HG03460 (cell line): Measurements from ENCODE around the gene RGS3.

Experiments used
- ATAC-seq: cut with Tn5 transposase; IDR thresholded peaks from one replicate; pipeline ENCODE4 v1.9.1; 2021; ENCODE audit not compliant: unreplicated experiment

The RGS3 gene

DNA sequence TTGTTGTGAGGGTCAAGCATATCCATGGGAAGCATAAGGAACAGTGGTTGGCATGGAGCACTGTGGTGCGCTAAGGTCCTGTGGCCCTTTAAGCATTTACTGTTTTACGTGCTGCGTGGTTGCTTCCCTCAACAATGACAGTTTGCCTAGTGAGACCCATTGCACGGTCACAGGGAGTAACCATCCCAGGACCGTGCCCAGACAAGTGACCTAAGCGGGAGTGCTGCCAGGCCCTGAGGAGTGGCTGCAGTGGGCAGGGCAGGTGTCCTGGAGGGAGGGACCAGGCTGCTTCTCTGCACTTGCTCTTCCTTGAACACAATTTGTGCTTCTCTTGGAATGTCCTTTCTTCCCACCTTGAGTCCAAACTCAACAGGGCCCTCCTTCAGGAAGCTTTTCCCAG, 64.6 kb downstream of the RGS3 start:
- no peak for ATAC-seq

DNA sequence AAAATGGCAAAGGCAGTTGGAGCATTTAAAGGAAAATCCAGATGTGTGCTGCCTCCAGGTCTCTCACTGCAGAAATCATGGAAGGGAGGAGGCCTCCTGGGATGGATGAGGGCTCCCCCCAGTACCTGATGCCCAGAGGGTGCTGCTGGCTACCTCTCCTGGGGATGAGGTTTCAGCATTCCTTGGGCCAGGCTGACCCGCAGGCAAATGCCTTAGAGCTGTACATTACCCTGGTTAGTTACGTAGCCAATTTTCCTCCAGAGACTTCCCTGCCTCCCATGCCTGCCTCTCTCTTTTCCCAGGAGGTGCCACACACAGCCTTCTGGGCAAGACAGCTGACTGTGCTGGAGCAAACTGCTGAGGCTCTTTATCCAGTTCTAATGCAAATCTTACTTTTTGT, 65.3 kb downstream of the RGS3 start:
- no peak for ATAC-seq

DNA sequence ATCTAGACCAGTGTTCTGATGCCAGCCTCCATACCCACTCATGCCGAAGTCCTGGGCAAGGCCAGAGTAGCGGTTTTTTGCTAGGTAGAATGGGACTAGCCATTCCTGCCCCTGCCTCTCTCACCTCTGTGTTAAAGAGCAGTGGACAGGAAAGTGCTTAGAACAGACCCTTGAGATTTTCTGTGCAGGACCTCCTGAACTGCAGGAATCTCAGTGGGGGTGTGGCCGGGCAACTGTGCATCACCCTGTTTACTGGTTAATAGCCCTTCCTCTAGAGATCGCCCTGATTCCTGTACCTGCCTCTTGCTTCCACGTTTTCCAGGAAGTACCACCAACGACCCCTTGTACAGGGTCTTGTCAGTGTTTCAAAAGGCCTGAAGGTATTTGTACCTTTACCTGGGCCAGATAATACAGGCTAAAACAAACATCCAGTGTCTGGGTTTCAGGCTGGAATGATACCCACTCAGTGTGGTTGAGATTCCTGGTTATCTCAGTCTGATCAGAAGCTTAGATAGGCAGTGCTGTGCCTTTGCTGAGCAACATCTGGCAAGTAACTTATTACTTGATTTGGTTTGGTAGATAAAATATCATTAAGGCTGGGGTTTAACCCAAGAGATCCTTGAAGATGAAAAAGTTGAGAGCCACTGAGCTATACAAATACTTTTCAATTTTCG, 65.9 kb downstream of the RGS3 start:
- ATAC-seq, result no peak

DNA sequence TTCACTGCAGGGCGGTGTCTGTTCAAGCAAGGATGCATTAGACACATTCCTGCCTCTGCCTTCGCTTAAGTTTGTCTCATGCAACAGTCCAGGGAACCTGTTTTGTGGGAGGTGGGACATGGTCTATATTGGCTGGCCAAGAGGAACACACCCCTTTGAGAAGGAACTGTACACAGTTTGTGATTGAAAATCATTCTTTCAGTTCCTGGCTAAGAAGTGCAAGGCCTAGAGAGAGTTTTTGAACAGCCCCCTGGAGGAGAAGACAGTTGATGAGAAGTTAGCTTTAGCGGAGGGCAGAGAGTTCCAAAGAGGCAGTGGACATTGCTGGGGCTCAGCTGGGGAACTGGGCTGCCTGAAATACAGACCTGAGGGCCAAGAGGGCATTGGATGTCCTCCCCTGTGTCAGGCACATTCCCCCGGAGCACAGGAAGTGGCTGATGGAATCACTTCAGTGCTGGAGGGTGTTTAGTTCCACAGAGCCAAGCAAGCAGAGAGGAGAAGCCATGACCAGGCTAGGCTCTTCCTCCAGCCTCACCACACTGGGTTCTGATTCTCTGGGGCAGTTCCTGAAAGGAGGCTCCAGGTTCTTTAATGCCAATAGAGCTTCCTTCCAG, 66.6 kb downstream of the RGS3 start:
- no peak for ATAC-seq

DNA sequence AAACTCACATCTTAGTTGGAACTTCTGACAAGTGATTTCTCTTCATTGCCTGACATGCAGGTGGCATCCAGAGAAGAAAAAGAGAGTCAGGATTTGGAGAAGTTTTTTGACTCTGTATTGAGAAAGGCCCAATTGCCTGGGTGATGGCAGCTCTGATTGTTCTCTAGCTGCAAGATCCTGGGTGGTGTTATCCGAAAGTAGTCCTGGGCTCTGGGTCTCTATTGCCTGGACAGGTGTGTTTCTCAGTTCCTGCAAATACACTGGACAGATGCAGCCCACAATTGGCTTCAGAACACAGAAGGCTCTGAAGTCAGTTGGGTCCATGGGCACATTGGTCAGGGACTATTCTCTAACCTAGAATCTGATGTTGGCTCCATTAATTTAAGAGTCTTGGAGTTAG, 67.4 kb downstream of the RGS3 start:
- ATAC-seq, result no peak

DNA sequence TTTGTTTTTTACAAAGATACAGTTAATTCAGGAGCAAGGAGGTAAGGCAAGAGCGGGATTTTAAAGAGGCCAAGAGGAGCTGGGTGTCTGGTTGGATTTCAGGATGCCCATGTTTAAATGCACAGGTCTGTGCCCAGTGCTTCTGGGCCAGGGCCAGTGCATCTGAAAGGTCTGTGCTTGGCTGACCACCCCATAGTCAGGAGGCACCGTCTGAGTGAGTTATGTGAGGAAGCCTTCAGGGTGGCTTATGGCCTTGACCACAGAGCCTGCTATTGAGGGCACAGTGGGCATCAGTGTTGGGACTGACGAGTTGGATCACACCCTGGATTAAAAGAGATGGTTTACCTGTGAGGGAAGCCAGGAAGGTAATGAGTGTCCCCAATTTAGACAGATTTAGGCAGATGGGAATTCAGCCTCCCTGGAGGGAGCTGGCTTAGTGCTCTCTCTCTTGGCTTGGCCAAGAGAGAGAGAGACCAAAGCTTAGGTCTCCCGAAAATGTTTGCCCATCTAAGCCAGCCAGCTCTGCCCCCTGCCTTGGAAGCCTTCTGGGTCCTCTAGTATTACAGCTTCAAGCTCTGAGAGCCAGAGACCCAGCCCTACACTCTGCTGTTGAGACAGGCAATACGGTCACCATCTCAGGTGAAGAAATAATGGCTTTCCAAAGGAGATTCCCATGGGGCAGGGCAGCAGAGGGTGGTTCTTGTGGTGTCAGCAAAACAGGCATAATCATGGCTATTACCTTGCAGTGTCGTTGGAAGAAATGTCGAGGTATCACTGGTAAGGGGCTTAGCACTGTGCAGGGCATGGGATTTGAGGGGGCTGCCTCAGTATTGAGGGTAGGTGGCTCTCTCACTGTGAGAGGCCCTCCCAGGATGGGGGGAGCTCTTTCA, 68.6 kb downstream of the RGS3 start:
- no peak for ATAC-seq

DNA sequence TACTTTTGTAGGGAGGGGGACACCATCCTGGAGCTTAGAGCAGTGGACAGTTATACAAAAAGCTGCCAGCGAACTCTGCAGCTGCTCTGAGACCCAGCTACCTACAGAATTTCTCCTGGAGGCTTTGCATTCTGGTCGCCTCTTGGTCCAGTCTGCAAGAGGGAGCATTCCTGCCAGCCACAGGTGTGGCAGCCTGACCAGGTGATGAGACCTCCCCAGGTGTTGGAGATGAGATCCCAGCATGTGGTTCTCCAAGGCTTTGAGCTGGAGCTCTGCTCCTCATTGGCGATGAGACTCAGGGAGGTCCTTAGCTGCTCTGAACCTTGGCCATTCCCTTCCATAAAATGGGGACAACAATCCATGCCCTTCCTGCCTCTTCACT, 69.3 kb downstream of the RGS3 start:
- no peak for ATAC-seq

DNA sequence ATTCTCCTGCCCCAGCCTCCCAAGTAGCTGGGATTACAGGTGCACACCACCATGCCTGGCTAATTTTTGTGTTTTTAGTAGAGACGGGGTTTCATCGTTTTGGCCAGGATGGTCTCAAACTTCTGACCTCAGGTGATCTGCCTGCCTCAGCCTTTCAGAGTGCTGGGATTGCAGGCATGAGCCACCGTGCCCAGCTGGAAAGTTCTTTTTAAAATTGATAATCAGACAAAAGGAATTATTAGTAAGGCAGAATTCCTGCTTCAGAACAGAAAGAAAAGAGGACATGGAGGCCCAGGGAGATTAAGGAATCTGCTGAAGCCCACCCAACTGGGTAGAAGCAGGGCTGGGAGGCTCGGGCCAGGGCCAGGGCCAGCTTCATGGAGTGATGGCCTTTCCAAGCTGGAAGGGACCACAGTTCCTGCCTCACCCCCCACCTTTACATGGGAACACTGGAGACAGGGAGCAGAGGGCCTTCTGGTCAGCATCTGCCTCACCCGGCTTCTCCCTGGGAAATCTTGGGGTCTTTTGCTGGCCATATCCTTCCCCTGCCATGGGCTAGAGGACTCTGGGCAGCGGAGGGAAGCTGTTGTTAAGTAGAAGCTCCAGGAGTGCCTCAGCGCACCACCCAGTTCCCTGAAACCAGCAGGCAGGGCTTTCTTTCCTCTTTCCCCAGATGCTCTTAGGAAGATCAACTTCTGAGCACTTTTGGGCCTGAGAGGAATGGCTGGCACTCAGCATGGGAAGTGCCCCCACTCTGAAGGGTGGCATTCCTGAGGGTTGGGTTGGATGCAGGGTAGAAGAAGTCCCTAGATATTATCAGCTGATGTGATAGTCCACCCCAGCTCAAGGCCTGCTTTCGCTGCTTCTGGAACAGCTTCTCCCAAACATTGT, 70.1 kb downstream of the RGS3 start:
- no peak for ATAC-seq

DNA sequence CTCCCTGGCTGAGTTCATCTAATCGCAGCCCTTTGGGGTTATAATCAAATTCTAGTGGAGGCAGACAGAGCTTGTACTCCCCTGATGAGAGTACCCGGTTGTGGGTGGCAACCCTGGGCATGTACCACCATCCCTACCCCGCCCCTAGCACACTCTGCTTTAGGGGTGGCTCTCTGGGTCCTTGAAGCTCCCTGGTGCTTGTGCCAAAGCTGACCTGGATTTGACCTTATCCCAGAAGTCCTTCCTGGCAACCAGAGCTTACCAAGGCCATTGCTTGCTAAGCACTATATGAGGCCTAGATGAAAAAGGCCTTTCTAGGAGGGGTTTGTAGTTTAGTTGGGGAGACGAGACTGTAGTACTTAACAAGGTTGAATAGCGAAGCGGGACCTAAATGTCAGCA, 72.2 kb downstream of the RGS3 start:
- ATAC-seq, result no peak

DNA sequence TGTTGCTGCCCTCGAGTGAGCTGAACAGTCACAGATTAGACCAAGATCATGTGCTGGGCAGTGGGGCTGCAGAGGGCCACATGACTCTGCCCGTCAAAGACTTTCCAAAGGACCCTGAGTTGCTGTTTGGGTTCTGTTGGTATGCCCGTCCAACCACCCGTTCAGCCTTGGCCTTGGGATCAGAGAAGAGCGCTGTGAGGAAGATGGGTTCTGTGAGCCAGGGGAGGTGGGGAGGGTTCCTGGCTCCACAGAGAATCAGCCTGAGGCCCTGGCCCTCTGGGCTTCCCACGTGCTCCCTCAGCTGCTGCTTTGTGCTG, 72.6 kb downstream of the RGS3 start:
- no peak for ATAC-seq

DNA sequence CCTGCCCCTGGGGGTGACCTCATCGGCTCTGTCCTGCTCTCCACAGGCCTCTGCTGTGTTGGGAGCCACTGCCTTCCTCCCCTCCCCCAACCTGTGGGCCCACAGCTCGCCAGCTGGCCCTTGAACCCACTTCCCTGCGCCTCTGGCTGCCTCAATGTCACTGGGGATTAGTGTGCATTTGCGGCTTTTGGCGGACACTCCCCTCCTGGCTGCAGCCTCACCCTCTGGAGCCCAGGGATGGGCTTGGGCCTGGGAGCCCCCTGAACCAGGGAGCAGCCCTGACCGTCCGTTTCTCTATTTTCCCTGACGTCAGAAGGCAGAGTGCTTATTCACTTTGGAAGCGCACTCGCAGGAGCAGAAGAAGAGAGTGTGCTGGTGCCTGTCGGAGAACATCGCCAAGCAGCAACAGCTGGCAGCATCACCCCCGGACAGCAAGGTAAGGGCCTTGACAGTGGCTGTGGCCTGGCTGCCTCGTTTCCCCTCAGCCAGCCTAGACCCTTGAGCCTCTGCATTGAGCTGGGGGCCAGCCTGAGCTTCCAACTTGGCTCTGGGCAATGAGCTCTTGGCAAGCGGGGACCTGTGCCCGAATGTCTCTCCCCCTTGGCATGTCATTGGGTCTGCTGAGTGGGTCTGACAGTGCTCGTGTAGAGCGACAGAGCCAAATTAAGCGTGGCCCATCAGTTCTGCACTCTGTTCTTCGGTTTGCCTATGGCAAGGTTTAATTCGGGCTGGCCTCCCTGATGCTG, 73.1 kb downstream of the RGS3 start:
- no peak for ATAC-seq

DNA sequence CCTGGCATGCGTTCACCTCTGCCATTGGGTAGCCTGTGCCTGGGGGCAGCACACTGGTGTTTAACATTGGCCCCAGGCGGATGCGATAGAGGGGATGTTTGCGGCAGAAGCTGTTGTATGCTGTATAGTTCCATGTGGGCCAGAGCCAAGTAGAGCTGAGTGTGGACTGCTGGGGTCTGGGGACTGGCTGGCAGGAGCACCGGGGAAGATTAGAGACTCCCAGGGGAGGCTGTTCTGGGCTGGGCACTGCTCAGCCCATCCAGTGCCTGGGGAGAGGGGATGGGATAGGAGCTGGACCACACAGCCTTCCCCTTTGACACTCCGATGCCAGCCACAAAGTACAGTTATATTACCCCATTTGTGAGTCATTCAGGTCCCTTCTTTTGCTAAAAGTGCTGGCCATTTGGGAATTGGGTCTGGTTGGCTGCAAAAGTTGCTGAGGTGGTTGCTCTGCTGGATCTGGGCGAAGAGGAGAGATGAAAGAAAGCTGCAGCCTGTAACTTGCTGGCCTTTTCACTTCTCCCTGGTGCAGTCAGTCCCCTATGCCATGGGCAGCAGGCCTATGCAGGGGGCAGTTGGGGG, 73.8 kb downstream of the RGS3 start:
- no peak for ATAC-seq

DNA sequence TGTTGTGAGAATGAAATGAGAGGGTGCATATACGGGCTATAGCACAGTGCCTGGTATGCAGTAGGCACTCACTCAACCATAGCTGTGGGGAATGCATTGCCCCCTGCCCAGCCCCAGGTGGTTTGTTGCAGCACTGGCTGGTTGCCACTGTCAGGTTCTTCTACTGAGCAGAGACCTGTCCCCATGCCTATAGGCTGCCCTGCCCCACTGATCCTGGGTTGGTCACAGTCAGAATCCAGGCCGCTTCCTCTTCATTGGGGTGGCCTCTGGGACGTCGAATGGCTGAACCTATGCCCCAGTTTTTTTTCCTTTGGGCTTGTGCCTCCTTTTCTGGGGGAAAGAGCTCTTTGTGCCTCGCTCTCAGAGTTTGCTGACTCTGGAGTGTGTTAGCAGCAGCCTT, 74.6 kb downstream of the RGS3 start:
- ATAC-seq, result no peak

DNA sequence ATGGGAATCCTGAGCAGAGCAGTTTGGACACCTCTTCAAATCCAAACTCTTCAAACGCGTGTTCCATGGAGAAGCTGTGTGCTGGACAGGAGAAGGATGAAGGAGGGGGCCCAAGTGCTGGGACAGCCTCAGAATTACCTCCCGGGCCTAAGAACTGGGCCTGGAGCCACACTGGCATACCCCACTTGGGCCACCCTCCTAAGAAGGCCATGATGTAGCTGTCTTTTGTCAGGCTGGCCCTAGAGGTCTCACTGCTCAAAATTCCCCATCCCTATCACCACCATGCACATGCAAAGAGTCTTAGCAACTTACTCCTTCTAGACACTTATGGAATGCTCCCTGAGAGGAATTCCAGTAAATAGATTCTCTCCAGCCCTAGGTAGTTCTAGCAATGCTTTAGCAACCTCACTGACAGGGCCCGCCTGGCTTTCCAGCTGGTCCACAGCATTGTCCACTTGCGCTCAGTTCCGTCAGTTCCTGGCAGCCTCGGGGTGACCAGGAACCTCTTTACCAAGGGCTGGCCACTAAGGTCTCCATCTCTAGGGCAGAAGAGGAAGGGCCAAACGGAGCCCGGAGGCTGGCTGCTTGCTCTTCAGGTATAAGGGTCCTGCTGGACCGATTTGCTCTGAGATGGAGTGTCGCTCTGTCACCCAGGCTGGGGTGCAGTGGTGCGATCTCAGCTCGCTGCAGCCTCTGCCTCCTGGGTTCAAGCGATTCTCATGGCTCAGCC, 75.3 kb downstream of the RGS3 start:
- no peak for ATAC-seq

DNA sequence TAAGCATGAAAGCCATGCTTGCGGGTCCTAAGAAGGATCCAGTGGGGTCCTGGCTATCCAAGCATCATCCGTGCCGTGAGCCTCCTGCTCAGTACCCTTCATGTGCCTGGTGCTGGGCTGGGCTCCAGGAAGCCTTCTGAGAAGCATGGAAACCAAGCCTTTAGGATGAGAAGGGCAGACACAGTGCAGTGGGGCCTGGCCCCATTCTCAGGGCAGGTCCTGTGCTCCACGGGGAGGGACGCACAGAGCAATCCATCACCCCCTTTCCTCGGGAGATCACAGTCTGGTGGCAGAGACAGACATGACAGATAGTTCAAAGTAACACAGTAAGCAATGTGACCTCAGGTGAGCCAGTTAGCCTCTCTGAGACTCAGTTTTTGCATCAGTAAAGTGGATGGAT, 76.9 kb downstream of the RGS3 start:
- ATAC-seq, result no peak

DNA sequence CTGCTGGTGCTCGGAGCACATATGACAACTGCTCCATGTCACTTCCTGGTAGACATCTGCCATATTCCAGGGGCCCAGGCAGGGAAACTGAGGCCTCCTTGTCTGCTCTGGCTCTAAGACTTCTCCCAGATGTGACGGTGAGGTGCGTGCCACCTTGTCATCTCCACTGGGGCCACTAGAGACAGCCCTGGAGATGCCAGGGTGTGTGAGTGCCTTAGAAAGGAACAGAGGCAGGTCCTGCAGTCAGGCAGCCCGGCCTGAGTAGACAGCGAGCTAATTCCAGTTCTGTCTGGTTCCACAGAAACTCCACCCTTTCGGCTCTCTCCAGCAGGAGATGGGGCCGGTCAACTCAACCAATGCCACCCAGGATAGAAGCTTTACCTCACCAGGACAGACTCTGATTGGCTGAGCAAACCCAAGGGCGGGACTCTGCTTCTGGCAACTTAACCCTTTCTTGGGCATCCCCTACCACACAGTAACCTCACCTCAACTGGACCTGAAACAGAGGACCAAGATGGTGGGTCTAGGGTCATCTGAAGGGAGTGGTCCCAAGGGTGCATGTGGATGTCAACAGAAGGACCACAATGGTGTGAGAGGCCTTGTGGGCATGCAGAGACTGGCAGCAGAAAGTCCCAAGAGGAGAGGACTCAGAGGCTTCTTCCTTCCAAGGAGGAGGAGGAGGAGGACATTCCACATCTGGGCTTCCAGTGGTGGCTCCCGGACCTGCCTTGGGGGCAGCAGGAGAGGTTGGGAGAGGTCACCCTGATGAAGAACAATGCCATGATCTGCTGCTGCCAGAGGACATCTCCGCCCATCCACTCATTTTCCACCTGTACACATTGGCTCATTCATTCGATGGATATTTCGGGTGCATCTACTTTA, 77.7 kb downstream of the RGS3 start:
- ATAC-seq, result no peak

DNA sequence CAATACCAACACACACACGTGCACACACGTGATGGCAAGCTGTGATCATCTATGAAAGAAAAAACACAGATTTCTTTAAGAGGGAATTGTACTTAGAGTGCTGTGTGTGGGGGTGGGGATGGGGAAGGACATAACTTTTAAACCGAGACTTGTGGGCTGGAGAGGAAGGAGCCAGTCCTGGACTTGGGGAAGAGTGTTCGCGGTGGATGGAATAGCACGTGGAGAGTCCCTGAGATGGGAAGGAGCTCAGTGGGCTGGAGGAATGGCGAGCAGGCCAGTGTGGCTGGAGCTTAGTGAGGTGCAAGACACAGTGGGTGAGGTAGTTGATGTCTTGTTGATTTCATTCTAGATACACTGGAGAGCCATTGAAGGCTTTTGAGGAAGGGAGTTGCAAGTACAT, 78.5 kb downstream of the RGS3 start:
- no peak for ATAC-seq

DNA sequence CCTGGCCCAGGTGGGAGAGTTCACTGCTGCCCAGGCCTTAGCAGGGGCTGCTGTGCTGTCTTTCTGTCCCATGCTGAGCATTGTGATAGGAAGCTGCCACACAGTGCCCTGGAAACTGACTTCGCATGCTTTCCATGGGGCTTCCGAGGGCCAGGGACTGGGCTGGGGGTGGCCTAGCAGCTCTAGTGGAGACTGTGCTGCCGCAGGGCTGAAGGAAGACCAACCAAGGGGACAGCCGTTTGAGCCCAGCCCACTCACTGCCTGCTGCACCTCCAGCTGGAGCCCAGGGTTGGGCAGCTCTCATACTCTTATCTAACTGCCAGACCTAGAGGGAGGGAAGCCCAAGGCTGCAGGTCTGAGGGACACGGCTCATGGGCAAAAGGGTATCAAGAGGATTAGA, 79.2 kb downstream of the RGS3 start:
- no peak for ATAC-seq
